Measurements from ENCODE around the gene ECPAS.
"Not testable (repeated sequence)": the region's sequence is repeated elsewhere in the genome, so short reads cannot be mapped to it uniquely, and the experiment has no call there.

The ECPAS gene

DNA sequence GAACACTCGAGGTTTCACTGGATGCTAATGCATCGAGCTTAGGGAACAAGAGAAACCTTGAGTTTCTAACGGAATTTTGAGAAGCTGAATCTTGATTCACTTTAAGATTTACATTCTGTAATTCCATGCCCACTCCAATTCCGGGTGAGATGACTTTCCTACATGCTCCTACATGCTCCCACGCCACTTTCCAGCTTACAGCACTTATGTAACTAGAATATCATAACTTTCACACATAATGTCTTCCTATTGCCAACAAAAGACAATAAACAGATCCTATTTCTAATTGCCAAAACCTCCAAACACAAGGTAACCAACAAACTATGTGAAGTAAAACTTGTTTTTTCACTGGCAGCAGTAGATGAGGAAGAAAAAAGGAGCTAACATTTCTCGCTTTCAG lies 72.9 kb downstream of the ECPAS start:
- no peak for DNase-seq

GRCh38 chr9:111407813-111408212 lies 76.4 kb downstream of the ECPAS start:
- no peak for DNase-seq

DNA sequence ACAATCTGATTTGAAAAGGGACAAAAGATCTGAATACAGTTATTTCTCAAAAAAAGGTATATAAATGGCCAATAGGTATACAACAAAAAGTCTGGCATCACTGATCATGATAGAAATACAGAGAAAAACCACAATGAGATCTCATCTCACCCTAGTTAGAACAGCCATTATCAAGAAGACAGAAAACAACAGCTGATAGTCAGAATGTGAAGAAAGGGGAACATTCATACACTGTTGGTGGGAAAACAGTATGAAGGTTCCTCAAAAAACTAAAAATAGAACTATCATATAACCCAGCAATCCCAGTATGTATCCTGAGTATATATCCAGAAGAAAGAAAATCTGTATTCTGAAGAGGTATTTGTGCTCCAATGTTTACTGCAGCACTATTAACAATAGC lies 78.5 kb downstream of the ECPAS start:
- no peak for DNase-seq

DNA sequence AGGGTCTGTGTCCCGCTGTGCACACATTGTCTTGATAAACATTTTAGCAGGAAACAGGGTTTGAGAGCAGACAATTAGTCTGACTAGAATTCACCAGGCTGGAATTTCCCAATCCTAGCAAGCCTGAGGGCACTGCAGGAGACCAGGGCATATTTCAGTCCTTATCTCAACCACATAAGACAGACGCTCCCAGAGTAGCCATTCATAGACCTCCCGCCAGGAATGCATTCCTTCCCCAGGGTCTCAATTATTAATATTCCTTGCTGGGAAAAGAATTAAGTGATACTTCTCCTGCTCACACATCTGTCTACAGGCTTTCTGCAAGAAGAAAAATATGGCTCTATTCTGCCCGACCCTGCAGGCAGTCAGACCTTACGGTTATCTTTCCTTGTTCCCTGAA lies 82.7 kb downstream of the ECPAS start:
- DNase-seq: not testable (repeated sequence)

GRCh38 chr9:111400564-111400898 lies 83.7 kb downstream of the ECPAS start:
- DNase-seq: no peak

DNA sequence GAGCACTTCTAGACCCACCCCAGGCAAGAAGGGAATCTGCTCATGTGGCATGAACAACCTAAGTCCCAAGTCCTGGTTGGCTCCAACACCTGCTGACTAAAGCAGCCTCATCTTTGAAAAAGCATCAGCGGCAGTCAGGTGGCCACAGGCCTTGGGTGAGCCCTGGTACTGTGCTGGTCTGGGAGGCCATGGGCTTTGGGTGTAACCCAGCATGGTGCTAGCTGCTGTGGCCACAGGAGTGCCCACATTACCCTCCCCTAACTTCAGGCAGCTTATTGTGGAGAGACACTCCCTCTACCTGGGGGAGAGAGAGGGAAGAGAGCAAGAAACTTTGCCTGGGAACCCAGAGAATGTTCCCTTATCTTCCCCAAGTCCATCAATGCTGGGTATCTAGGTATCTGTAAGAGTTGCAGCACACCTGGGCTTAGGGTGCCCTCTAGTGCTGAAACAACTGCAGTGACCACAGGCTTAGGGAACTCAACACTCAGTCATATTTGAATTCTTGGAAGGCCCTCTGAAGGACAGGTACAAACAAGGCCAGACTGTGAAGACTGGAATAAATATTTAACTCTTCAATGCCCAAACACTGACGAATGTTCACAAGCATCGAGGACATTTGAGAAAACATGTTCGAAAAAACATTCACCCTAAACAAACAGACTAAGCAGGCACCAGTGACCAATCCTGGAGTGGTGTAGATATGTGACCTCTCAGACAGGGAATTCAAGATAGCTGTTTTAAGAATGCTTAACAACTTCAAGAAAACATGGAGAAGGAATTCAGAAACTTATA lies 84.2 kb downstream of the ECPAS start:
- no peak for DNase-seq

DNA sequence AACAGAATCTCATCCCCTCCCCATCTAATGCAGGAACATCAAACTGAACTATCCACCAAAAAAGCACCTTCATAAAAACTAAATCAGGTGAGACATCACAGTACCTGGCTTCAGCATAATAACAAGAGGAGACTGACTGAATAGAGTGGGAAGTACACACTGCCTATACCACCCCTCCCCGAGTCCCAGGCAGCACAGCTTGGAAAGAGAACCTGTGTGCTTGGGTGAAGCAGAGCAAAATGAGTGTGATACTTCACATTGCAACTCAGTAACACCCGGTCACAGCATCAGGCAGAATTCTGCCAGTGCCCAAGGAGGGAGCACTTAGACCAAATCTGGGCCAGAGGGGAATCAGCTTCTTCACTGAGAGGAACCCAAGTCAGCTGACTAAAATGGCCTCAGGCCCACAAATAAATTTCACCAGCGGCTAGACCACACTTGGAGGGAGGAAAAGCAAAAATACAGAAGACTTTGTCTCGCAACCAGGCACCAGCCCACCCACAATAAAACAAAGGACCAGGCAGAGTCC lies 84.9 kb downstream of the ECPAS start:
- no peak for DNase-seq

DNA sequence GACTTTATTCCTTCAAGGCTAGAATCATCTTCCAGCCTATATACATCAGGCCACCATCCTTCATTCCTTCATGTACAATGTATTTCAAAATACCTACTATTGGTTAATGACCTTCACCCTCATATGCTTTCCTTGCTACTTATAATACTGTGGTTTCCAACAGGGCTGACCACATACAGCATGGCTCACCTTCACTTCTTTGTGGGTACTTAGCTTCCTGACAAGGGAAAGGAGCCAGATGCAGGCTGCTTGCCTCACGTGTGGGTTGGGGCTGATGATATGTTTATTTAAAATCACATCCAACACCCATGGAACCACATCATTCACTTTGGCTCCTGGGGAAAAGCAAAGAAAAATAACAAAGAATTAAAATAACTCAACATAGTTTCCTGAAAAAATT lies 90.2 kb downstream of the ECPAS start:
- no peak for DNase-seq

- no peak for DNase-seq
These were observed 94.8 kb downstream of the ECPAS start for GRCh38 chr9:111389406-111389805.

- DNase-seq: no peak
These were observed 97.8 kb downstream of the ECPAS start for GRCh38 chr9:111386386-111386785.

DNA sequence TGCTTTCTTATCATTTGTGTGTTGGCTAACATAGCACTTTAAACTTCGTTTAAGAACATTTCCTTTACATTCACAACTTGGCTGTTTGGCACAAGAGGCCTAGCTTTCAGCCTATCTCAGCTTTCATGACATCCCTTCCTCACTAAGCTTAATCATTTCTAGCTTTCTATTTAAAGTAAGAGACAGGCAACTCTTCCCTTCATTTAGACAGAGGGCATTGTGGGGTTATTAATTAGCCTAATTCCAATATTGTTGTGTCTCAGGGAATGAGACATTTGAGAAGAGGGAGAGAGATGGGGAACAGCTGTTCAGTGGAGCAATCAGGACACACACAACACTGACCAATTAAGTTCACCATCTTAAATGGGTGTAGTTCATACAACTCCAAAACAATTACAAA lies 103.2 kb downstream of the ECPAS start:
- no peak for DNase-seq

- DNase-seq: peak; percentile 11
These were observed 108.2 kb downstream of the ECPAS start for GRCh38 chr9:111375817-111376564.

- no peak for DNase-seq
These were observed 109.1 kb downstream of the ECPAS start for GRCh38 chr9:111375062-111375461.

GRCh38 chr9:111372297-111372696 lies 111.9 kb downstream of the ECPAS start:
- DNase-seq: no peak

GRCh38 chr9:111366978-111367377 lies 117.2 kb downstream of the ECPAS start:
- DNase-seq: no peak

DNA sequence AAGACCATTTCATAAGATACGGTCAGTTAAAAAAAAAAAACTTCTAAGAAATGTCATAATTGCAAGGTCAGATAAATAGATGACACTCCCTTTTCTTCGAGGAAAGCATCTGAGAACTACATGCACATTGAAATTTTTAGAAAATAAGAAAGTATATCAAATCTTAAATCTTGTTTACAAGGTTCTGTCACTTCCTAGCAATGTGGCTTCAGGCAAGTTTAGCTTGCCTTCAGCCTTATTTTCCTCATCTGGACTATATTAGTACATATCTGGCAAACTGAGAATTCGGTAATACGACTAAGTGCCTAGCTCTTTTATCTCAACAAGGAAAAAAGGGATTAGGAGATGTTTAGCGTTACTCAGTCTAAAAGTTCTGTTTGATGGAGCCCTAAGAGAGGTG lies 121.7 kb downstream of the ECPAS start:
- no peak for DNase-seq

DNA sequence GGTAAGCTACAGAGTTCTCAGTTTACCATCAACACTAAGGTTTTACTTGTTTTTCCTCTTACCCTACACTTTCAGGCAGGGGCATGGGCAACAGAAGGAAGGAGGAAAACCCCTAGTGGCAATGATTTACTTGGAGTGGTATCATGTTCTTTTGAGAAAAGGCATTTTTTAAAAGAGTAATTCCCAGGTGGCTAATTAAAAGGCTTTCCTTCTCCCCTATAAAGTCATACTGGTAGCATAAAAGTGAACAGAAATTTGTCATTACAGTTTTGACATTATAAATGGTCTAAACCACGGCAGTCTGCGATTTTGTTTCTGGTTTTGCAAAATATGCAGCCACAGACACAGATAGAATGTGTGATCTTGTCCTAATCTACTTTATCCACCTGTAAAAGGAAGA lies 123.3 kb downstream of the ECPAS start:
- no peak for DNase-seq

- peak; percentile 60 for DNase-seq
These were observed 127.5 kb downstream of the ECPAS start for GRCh38 chr9:111356481-111357244.

GRCh38 chr9:111352545-111352944 lies 131.6 kb downstream of the ECPAS start:
- DNase-seq: no peak

DNA sequence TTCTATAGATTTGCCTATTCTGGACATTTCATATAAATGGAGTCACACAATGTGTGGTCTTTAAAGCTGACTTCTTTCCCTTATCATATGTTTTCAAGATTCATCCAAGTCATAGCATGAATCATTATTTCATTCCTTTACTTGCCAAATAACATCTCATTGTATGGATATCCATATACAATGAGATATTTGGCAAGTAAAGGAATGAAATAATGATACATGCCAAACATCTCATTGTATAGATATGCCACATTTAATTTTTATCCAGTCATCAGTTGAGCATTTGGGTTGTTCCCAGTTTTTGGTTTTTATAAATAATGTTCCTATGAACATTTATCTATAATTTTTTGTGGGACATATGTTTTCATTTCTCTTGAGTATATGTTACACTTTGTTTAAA lies 133.6 kb downstream of the ECPAS start:
- DNase-seq: no peak

GRCh38 chr9:111349766-111350165 lies 134.4 kb downstream of the ECPAS start:
- DNase-seq: no peak

- peak; percentile 81 for DNase-seq
These were observed 135.3 kb downstream of the ECPAS start for GRCh38 chr9:111348821-111349271.

DNA sequence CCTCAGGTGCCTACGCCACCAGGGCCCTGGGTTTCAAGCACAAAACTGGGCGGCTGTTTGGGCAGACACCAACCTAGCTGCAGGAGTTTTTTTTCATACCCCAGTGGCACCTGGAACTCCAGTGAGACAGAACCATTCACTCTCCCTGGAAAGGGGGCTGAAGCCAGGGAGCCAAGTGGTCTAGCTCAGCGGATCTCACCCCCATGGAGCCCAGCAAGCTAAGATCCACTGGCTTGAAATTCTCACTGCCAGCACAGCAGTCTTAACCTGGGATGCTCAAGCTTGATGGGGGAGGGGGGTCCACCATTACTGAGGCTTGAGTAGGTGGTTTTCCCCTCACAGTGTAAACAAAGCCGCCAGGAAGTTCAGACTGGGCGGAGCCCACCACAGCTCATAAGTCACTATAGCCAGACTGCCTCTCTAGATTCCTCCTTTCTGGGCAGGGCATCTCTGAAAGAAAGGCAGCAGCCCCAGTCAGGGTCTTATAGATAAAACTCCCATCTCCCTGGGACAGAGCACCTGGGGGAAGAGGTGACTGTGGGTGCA lies 149.8 kb downstream of the ECPAS start:
- not testable (repeated sequence) for DNase-seq

Data from kidney glomerular epithelial cell (primary cell).